ENCODE measurements around the gene PPME1.

Gene PPME1

DNA sequence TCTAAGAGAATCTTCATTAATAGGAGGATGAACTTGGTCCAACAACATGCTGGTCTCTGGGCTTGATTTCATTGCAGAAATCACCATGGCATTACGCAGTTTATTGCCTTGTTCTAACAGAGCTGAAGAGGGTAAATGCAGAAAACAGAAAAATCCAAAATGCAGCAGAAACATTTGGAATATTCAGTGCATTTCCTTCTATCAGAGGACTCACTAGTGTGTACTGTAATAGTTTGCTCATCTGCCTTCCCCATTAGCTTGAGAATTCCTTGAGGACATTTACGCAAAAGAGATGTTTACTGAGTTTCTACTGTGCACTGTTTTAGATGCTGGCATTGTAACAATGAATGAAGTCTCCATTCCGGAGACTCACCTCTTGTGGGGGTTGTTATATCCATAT is 37.7 kb upstream of the PPME1 start:
- Histone ChIP-seq H3K4me1 (ENCODE audit: control insufficient read depth, insufficient read depth, low read length) (peaks cover 8% of the 10 kb centered on the region), H3K36me3 (ENCODE audit: control insufficient read depth in 2 of 2, insufficient read depth in 1 of 2, low read length in 2 of 2) (peaks cover 4 to 45% of the 10 kb centered on the region in 2 experiments), H3K27ac (ENCODE audit: extremely low read depth, low read depth, low read length) (no peak overlapping the region), H3K4me3 (ENCODE audit: low read depth, low read length) (no peak overlapping the region), H3K9me3 (ENCODE audit: control insufficient read depth, insufficient read depth, low read depth, low read length) (no peaks in the 10 kb centered on the region)
- TF ChIP-seq ZBTB8A (tag by site-specific recombination; IDR thresholded peaks at IDR 0.05), result no peak
- no peak for TF ChIP-seq ZNF629 (tag by site-specific recombination; IDR thresholded peaks at IDR 0.05)
- TF ChIP-seq, protein P1, sequence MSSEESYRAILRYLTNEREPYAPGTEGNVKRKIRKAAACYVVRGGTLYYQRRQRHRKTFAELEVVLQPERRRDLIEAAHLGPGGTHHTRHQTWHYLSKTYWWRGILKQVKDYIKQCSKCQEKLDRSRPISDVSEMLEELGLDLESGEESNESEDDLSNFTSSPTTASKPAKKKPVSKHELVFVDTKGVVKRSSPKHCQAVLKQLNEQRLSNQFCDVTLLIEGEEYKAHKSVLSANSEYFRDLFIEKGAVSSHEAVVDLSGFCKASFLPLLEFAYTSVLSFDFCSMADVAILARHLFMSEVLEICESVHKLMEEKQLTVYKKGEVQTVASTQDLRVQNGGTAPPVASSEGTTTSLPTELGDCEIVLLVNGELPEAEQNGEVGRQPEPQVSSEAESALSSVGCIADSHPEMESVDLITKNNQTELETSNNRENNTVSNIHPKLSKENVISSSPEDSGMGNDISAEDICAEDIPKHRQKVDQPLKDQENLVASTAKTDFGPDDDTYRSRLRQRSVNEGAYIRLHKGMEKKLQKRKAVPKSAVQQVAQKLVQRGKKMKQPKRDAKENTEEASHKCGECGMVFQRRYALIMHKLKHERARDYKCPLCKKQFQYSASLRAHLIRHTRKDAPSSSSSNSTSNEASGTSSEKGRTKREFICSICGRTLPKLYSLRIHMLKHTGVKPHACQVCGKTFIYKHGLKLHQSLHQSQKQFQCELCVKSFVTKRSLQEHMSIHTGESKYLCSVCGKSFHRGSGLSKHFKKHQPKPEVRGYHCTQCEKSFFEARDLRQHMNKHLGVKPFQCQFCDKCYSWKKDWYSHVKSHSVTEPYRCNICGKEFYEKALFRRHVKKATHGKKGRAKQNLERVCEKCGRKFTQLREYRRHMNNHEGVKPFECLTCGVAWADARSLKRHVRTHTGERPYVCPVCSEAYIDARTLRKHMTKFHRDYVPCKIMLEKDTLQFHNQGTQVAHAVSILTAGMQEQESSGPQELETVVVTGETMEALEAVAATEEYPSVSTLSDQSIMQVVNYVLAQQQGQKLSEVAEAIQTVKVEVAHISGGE (tag by site-specific recombination; conservative IDR thresholded peaks at IDR 0.05; ENCODE audit: low read depth), result no peak
- no peak for TF ChIP-seq ZNF121 (tag by site-specific recombination; IDR thresholded peaks at IDR 0.05)
- TF ChIP-seq, protein P2, sequence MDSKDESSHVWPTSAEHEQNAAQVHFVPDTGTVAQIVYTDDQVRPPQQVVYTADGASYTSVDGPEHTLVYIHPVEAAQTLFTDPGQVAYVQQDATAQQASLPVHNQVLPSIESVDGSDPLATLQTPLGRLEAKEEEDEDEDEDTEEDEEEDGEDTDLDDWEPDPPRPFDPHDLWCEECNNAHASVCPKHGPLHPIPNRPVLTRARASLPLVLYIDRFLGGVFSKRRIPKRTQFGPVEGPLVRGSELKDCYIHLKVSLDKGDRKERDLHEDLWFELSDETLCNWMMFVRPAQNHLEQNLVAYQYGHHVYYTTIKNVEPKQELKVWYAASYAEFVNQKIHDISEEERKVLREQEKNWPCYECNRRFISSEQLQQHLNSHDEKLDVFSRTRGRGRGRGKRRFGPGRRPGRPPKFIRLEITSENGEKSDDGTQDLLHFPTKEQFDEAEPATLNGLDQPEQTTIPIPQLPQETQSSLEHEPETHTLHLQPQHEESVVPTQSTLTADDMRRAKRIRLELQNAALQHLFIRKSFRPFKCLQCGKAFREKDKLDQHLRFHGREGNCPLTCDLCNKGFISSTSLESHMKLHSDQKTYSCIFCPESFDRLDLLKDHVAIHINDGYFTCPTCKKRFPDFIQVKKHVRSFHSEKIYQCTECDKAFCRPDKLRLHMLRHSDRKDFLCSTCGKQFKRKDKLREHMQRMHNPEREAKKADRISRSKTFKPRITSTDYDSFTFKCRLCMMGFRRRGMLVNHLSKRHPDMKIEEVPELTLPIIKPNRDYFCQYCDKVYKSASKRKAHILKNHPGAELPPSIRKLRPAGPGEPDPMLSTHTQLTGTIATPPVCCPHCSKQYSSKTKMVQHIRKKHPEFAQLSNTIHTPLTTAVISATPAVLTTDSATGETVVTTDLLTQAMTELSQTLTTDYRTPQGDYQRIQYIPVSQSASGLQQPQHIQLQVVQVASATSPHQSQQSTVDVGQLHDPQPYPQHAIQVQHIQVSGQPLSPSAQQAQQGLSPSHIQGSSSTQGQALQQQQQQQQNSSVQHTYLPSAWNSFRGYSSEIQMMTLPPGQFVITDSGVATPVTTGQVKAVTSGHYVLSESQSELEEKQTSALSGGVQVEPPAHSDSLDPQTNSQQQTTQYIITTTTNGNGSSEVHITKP (tag by site-specific recombination; IDR thresholded peaks at IDR 0.05), result no peak
- TF ChIP-seq MEIS1 (CRISPR knock-in tag; IDR thresholded peaks at IDR 0.05; ENCODE audit: borderline replicate concordance), result no peak
- CTCF ChIA-PET, result no interaction called here
- POLR2A ChIA-PET, result no interaction called here

DNA sequence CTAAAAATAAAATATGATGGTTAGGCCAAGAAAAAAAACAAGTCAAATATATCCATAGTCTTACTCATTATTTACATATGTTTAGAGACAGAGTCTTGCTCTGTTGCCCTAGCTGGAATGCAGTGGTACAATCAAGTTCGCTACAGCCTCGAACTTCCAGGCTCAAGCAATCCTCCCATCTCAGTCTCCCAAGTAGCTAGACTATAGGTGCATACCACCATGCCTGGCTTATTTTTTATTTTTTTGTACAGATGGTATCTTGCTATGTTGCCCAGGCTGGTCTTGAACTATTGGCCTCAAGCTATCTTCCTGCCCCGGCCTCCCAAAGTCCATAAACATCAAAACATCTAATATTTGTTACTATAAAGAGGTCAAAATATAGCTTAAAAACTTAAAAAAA is 36.4 kb upstream of the PPME1 start:
- Histone ChIP-seq H3K36me3 (ENCODE audit: control insufficient read depth in 2 of 2, insufficient read depth in 1 of 2, low read length in 2 of 2) (peaks cover 4 to 50% of the 10 kb centered on the region in 2 experiments), H3K9me3 (ENCODE audit: control insufficient read depth, insufficient read depth, low read depth, low read length) (no peaks in the 10 kb centered on the region), H3K27ac (ENCODE audit: extremely low read depth, low read depth, low read length) (no peak overlapping the region), H3K4me3 (ENCODE audit: low read depth, low read length) (no peak overlapping the region), H3K4me1 (ENCODE audit: control insufficient read depth, insufficient read depth, low read length) (peaks cover 12% of the 10 kb centered on the region)
- ChIA-PET POLR2A (interaction anchor here (0.9 to 1.2 kb wide), 2 partner anchors 15 to 152 kb away, joined by 3 read pairs; partner anchors contain the start of gene UCP2), CTCF (interaction anchor here (0.6 to 0.7 kb wide), 2 partner anchors 15 to 36 kb away, joined by 3 to 4 read pairs; partner anchors contain the start of genes C2CD3 and PPME1)
- TF ChIP-seq, protein P3, sequence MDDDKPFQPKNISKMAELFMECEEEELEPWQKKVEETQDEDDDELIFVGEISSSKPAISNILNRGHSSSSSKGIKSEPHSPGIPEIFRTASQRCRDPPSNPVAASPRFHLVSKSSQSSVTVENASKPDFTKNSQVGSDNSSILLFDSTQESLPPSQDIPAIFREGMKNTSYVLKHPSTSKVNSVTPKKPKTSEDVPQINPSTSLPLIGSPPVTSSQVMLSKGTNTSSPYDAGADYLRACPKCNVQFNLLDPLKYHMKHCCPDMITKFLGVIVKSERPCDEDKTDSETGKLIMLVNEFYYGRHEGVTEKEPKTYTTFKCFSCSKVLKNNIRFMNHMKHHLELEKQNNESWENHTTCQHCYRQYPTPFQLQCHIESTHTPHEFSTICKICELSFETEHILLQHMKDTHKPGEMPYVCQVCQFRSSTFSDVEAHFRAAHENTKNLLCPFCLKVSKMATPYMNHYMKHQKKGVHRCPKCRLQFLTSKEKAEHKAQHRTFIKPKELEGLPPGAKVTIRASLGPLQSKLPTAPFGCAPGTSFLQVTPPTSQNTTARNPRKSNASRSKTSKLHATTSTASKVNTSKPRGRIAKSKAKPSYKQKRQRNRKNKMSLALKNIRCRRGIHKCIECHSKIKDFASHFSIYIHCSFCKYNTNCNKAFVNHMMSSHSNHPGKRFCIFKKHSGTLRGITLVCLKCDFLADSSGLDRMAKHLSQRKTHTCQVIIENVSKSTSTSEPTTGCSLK (tag by site-specific recombination; IDR thresholded peaks at IDR 0.05), result no peak
- TF ChIP-seq ZNF174 (tag by site-specific recombination; IDR thresholded peaks at IDR 0.05) (no peak), ZNF184 (tag by site-specific recombination; IDR thresholded peaks at IDR 0.05) (no peak), ZNF23 (tag by site-specific recombination; IDR thresholded peaks at IDR 0.05; ENCODE audit: borderline replicate concordance) (no peak), ZNF707 (tag by site-specific recombination; IDR thresholded peaks at IDR 0.05) (no peak), ZBTB20 (tag by site-specific recombination; IDR thresholded peaks at IDR 0.05) (no peak), GLI2 (tag by site-specific recombination; IDR thresholded peaks at IDR 0.05; ENCODE audit: borderline replicate concordance, low read depth) (no peak), ZNF354C (tag by site-specific recombination; IDR thresholded peaks at IDR 0.05; ENCODE audit: borderline replicate concordance, low read depth) (no peak), ZNF175 (tag by site-specific recombination; IDR thresholded peaks at IDR 0.05) (no peak), ZBTB21 (tag by site-specific recombination; IDR thresholded peaks at IDR 0.05) (no peak)
- TF ChIP-seq, protein P4, sequence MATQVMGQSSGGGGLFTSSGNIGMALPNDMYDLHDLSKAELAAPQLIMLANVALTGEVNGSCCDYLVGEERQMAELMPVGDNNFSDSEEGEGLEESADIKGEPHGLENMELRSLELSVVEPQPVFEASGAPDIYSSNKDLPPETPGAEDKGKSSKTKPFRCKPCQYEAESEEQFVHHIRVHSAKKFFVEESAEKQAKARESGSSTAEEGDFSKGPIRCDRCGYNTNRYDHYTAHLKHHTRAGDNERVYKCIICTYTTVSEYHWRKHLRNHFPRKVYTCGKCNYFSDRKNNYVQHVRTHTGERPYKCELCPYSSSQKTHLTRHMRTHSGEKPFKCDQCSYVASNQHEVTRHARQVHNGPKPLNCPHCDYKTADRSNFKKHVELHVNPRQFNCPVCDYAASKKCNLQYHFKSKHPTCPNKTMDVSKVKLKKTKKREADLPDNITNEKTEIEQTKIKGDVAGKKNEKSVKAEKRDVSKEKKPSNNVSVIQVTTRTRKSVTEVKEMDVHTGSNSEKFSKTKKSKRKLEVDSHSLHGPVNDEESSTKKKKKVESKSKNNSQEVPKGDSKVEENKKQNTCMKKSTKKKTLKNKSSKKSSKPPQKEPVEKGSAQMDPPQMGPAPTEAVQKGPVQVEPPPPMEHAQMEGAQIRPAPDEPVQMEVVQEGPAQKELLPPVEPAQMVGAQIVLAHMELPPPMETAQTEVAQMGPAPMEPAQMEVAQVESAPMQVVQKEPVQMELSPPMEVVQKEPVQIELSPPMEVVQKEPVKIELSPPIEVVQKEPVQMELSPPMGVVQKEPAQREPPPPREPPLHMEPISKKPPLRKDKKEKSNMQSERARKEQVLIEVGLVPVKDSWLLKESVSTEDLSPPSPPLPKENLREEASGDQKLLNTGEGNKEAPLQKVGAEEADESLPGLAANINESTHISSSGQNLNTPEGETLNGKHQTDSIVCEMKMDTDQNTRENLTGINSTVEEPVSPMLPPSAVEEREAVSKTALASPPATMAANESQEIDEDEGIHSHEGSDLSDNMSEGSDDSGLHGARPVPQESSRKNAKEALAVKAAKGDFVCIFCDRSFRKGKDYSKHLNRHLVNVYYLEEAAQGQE (tag by site-specific recombination; IDR thresholded peaks at IDR 0.05), result no peak
